ENCODE measurements around the gene MYOT. TPM values are rescaled to one million over a fixed set of nuclear protein-coding genes. Genes with fewer than 3 reads are reported as not detected.
"Not testable (repeated sequence)": the region's sequence is repeated elsewhere in the genome, so short reads cannot be mapped to it uniquely, and the experiment has no call there.

MYOT gene
- total RNA-seq, 2 experiments from 2014 or later: not detected

- Mint-ChIP-seq H3K27me3 (ENCODE audit: low read depth) (no peaks in the 10 kb centered on the region), H3K4me3 (no peak overlapping the region), H3K36me3 (ENCODE audit: low read depth) (peaks cover 4% of the 10 kb centered on the region), H3K9me3 (no peaks in the 10 kb centered on the region), H3K27ac (no peak overlapping the region), H3K4me1 (ENCODE audit: low read depth) (peaks cover 21% of the 10 kb centered on the region)
- intact Hi-C loops (cut with micrococcal nuclease): no loop called here
- DNase-seq: no peak
- CTCF ChIA-PET: interaction anchor here (0.7 kb wide), 2 partner anchors 15 to 212 kb away, joined by 3 to 4 read pairs; no protein-coding TSS in a partner anchor
Observed at GRCh38 chr5:137856916-137857862, 10.5 kb upstream of the MYOT start.

- no peak for DNase-seq
- intact Hi-C loops (cut with micrococcal nuclease): no loop called here
- no peaks in the 10 kb centered on the region for H3K27me3 Mint-ChIP-seq (ENCODE audit: low read depth)
- peaks cover 21% of the 10 kb centered on the region for H3K4me1 Mint-ChIP-seq (ENCODE audit: low read depth)
- peaks cover under 1% of the 10 kb centered on the region for H3K36me3 Mint-ChIP-seq (ENCODE audit: low read depth)
- CTCF ChIA-PET: interaction anchor here (0.7 kb wide), 1 partner anchor 211 kb away, joined by 3 read pairs; no protein-coding TSS in a partner anchor
- no peaks in the 10 kb centered on the region for H3K9me3 Mint-ChIP-seq
- H3K27ac Mint-ChIP-seq: no peak overlapping the region
- H3K4me3 Mint-ChIP-seq: peak overlapping the region; percentile 31
Observed at GRCh38 chr5:137858223-137858916, 9.3 kb upstream of the MYOT start.

GRCh38 chr5:137858954-137859353, 8.7 kb upstream of the MYOT start:
- no peaks in the 10 kb centered on the region for H3K27me3 Mint-ChIP-seq (ENCODE audit: low read depth)
- peaks cover 21% of the 10 kb centered on the region for H3K4me1 Mint-ChIP-seq (ENCODE audit: low read depth)

GRCh38 chr5:137862251-137862650, 5.4 kb upstream of the MYOT start:
- CTCF ChIA-PET: interaction anchor here (0.9 kb wide), 1 partner anchor 83 kb away, joined by 3 read pairs; no protein-coding TSS in a partner anchor

More at GRCh38 chr5:137858954-137859353, 8.7 kb upstream of the MYOT start:
- intact Hi-C loops (cut with micrococcal nuclease): no loop called here
- H3K4me3 Mint-ChIP-seq: no peak overlapping the region
- DNase-seq: no peak
- CTCF ChIA-PET: no interaction called here
- H3K9me3 Mint-ChIP-seq: no peaks in the 10 kb centered on the region
- H3K27ac Mint-ChIP-seq: no peak overlapping the region
- no peaks in the 10 kb centered on the region for H3K36me3 Mint-ChIP-seq (ENCODE audit: low read depth)

GRCh38 chr5:137863653-137864052, 4.0 kb upstream of the MYOT start:
- H3K4me3 Mint-ChIP-seq; H3K36me3 Mint-ChIP-seq (ENCODE audit: low read depth); DNase-seq; H3K27me3 Mint-ChIP-seq (ENCODE audit: low read depth); H3K27ac Mint-ChIP-seq; intact Hi-C loops (cut with micrococcal nuclease); H3K9me3 Mint-ChIP-seq; H3K4me1 Mint-ChIP-seq (ENCODE audit: low read depth): not testable (repeated sequence)
- CTCF ChIA-PET: interaction anchor here (0.7 kb wide), 2 partner anchors 24 to 222 kb away, joined by 3 read pairs; no protein-coding TSS in a partner anchor

More at GRCh38 chr5:137862251-137862650, 5.4 kb upstream of the MYOT start:
- peaks cover 17% of the 10 kb centered on the region for H3K4me1 Mint-ChIP-seq (ENCODE audit: low read depth)
- no peak overlapping the region for H3K27ac Mint-ChIP-seq
- intact Hi-C loops (cut with micrococcal nuclease): no loop called here
- DNase-seq: no peak
- no peaks in the 10 kb centered on the region for H3K36me3 Mint-ChIP-seq (ENCODE audit: low read depth)
- H3K9me3 Mint-ChIP-seq: no peaks in the 10 kb centered on the region
- H3K27me3 Mint-ChIP-seq (ENCODE audit: low read depth): no peaks in the 10 kb centered on the region
- H3K4me3 Mint-ChIP-seq: no peak overlapping the region

GRCh38 chr5:137866541-137867388, 895 bp upstream of the MYOT start:
- no peak overlapping the region for H3K4me3 Mint-ChIP-seq
- H3K27me3 Mint-ChIP-seq (ENCODE audit: low read depth): no peaks in the 10 kb centered on the region
- H3K36me3 Mint-ChIP-seq (ENCODE audit: low read depth): no peaks in the 10 kb centered on the region
- intact Hi-C loops (cut with micrococcal nuclease): no loop called here
- H3K9me3 Mint-ChIP-seq: no peaks in the 10 kb centered on the region
- CTCF ChIA-PET: no interaction called here
- DNase-seq: no peak
- peaks cover 4% of the 10 kb centered on the region for H3K4me1 Mint-ChIP-seq (ENCODE audit: low read depth)
- no peak overlapping the region for H3K27ac Mint-ChIP-seq

- Mint-ChIP-seq H3K4me1 (ENCODE audit: low read depth) (no peaks in the 10 kb centered on the region), H3K27me3 (ENCODE audit: low read depth) (no peaks in the 10 kb centered on the region), H3K27ac (no peak overlapping the region), H3K36me3 (ENCODE audit: low read depth) (no peaks in the 10 kb centered on the region), H3K9me3 (no peaks in the 10 kb centered on the region), H3K4me3 (no peak overlapping the region)
- DNase-seq: no peak
- CTCF ChIA-PET: no interaction called here
- intact Hi-C loops (cut with micrococcal nuclease): no loop called here
Observed at GRCh38 chr5:137870647-137871339, 3.1 kb downstream of the MYOT start.

GRCh38 chr5:137871571-137871970, 3.9 kb downstream of the MYOT start:
- intact Hi-C loops (cut with micrococcal nuclease): no loop called here
- H3K4me1 Mint-ChIP-seq (ENCODE audit: low read depth): no peaks in the 10 kb centered on the region
- CTCF ChIA-PET: no interaction called here
- H3K27ac Mint-ChIP-seq: no peak overlapping the region
- H3K27me3 Mint-ChIP-seq (ENCODE audit: low read depth): no peaks in the 10 kb centered on the region
- H3K36me3 Mint-ChIP-seq (ENCODE audit: low read depth): no peaks in the 10 kb centered on the region
- no peaks in the 10 kb centered on the region for H3K9me3 Mint-ChIP-seq
- no peak overlapping the region for H3K4me3 Mint-ChIP-seq
- no peak for DNase-seq

- CTCF ChIA-PET: interaction anchor here (1.2 kb wide), 2 partner anchors 26 to 93 kb away, joined by 3 to 5 read pairs; no protein-coding TSS in a partner anchor
- H3K4me3 Mint-ChIP-seq: no peak overlapping the region
- H3K27me3 Mint-ChIP-seq (ENCODE audit: low read depth): no peaks in the 10 kb centered on the region
- no peaks in the 10 kb centered on the region for H3K9me3 Mint-ChIP-seq
- H3K4me1 Mint-ChIP-seq (ENCODE audit: low read depth): no peaks in the 10 kb centered on the region
- intact Hi-C loops (cut with micrococcal nuclease): no loop called here
- H3K27ac Mint-ChIP-seq: no peak overlapping the region
- DNase-seq: no peak
- H3K36me3 Mint-ChIP-seq (ENCODE audit: low read depth): no peaks in the 10 kb centered on the region
Observed at GRCh38 chr5:137872466-137872865, 4.8 kb downstream of the MYOT start.

- H3K27me3 Mint-ChIP-seq (ENCODE audit: low read depth): no peaks in the 10 kb centered on the region
- H3K4me1 Mint-ChIP-seq (ENCODE audit: low read depth): no peaks in the 10 kb centered on the region
- H3K36me3 Mint-ChIP-seq (ENCODE audit: low read depth): no peaks in the 10 kb centered on the region
- H3K4me3 Mint-ChIP-seq: no peak overlapping the region
- CTCF ChIA-PET: interaction anchor here (0.6 to 1.0 kb wide), 4 partner anchors 22 to 198 kb away, joined by 3 to 4 read pairs (median 4); no protein-coding TSS in a partner anchor
- H3K27ac Mint-ChIP-seq: no peak overlapping the region
- intact Hi-C loops (cut with micrococcal nuclease): no loop called here
- no peak for DNase-seq
- H3K9me3 Mint-ChIP-seq: no peaks in the 10 kb centered on the region
Observed at GRCh38 chr5:137876101-137876500, 8.4 kb downstream of the MYOT start.

GRCh38 chr5:137880313-137880712, 12.7 kb downstream of the MYOT start:
- no peaks in the 10 kb centered on the region for H3K36me3 Mint-ChIP-seq (ENCODE audit: low read depth)
- H3K27ac Mint-ChIP-seq: no peak overlapping the region
- no peak for DNase-seq
- H3K27me3 Mint-ChIP-seq (ENCODE audit: low read depth): no peaks in the 10 kb centered on the region
- H3K4me3 Mint-ChIP-seq: no peak overlapping the region
- CTCF ChIA-PET: interaction anchor here (1.2 kb wide), 3 partner anchors 9 to 55 kb away, joined by 3 to 4 read pairs (median 4); partner anchors contain the start of gene PKD2L2
- intact Hi-C loops (cut with micrococcal nuclease): no loop called here
- H3K4me1 Mint-ChIP-seq (ENCODE audit: low read depth): no peaks in the 10 kb centered on the region
- no peaks in the 10 kb centered on the region for H3K9me3 Mint-ChIP-seq

Measured in activated naive CD4-positive, alpha-beta T cell treated with anti-CD3 and anti-CD28 coated beads for 36 hours (primary cell).